H1 (cell line): ENCODE results near the gene SPC24. TPM values are rescaled to one million over a fixed set of nuclear protein-coding genes. Genes with fewer than 3 reads are reported as not detected.

Source experiments
- CTCF ChIA-PET: fragments of 300-600 bp; sonication (Branson Sonifier 250); formaldehyde crosslinking; loops from one replicate; lab custom pipeline; 2021; ENCODE audit not compliant: partially characterized antibody; lab: Charles Lee
- POLR2A ChIA-PET: fragments of 300-600 bp; sonication (Branson Sonifier 250); formaldehyde crosslinking; loops from one replicate; lab custom pipeline; 2021; ENCODE audit warnings: inconsistent platforms; ENCODE audit not compliant: partially characterized antibody; lab: Charles Lee
- DNase-seq, 2 experiments: peaks; one replicate each; pipeline versions ENCODE4 v3.0.0 to v3.0.0-alpha.2; 2010 to 2022; ENCODE audit warnings: low spot score in 2 of 2, low read depth in 1 of 2, mixed read lengths in 1 of 2
- FAIRE-seq: peaks from 2 replicates; lab custom pipeline; 2011; peaks lifted over from hg19 to GRCh38; lab: Jason Lieb, UNC
- H2AFZ ChIP-seq: 2 replicates; pipeline ENCODE4 v1.8.1; 2012; ENCODE audit warnings: low read length, inconsistent platforms
- H2AK5ac ChIP-seq: 2 replicates; pipeline ENCODE4 v1.6.1; 2013; ENCODE audit warnings: low read depth, low read length
- H2BK120ac ChIP-seq: replicated peaks from 2 replicates; pipeline ENCODE3; 2013; ENCODE audit warnings: low read depth, low read length, inconsistent platforms
- H2BK12ac ChIP-seq: 2 replicates; pipeline ENCODE4 v1.6.1; 2013; ENCODE audit warnings: low read depth, low read length
- H2BK15ac ChIP-seq: 2 replicates; pipeline ENCODE4 v1.6.1; 2013; ENCODE audit warnings: low read length
- H2BK20ac ChIP-seq: 2 replicates; pipeline ENCODE4 v1.6.1; 2013; ENCODE audit warnings: low read length
- H2BK5ac ChIP-seq: 2 replicates; pipeline ENCODE4 v1.6.1; 2013; ENCODE audit warnings: low read depth, low read length
- H3K14ac ChIP-seq: 2 replicates; pipeline ENCODE4 v1.6.1; 2013; ENCODE audit warnings: inconsistent platforms; ENCODE audit not compliant: insufficient read length
- H3K18ac ChIP-seq: 2 replicates; pipeline ENCODE4 v1.6.1; 2013; ENCODE audit warnings: low read length; ENCODE audit errors: extremely low read depth
- H3K23ac ChIP-seq: 2 replicates; pipeline ENCODE4 v1.6.1; 2013; ENCODE audit warnings: inconsistent platforms; ENCODE audit not compliant: insufficient read length
- H3K23me2 ChIP-seq: 2 replicates; pipeline ENCODE4 v1.6.1; 2013; ENCODE audit warnings: low read depth, low read length
- H3K27ac ChIP-seq: 2 replicates; pipeline ENCODE4 v1.6.1; 2011; ENCODE audit warnings: low read depth, low read length, inconsistent platforms
- H3K27me3 ChIP-seq, 4 experiments: replicated peaks in 1 of 4; 1 replicate in 1 of 4; 2 replicates in 3 of 4; pipeline versions ENCODE4 v1.6.1 to v1.8.1; 2011 to 2013; ENCODE audit warnings: low read length in 3 of 4, mild to moderate bottlenecking in 3 of 4, inconsistent platforms in 2 of 4, mixed read lengths in 2 of 4, moderate library complexity in 1 of 4; ENCODE audit not compliant: control insufficient read depth in 3 of 4, insufficient read depth in 3 of 4; ENCODE audit errors: extremely low read depth in 1 of 4
- H3K36me3 ChIP-seq, 4 experiments: 2 replicates each; pipeline versions ENCODE4 v1.6.1 to v1.8.1; 2011 to 2013; ENCODE audit warnings: mild to moderate bottlenecking in 4 of 4, low read length in 3 of 4, moderate library complexity in 2 of 4, control low read depth in 1 of 4, inconsistent platforms in 1 of 4; ENCODE audit not compliant: insufficient read depth in 4 of 4, control insufficient read depth in 2 of 4
- H3K4ac ChIP-seq: replicated peaks from 2 replicates; pipeline ENCODE3; 2013; ENCODE audit warnings: low read length, low read depth, mixed read lengths, inconsistent platforms; ENCODE audit not compliant: insufficient read length
- H3K4me1 ChIP-seq, 4 experiments: replicated peaks in 1 of 4; 1 replicate in 1 of 4; 2 replicates in 3 of 4; pipeline versions ENCODE4 v1.6.1 to v1.8.1; 2011 to 2013; ENCODE audit warnings: low read length in 3 of 4, inconsistent platforms in 2 of 4, mixed read lengths in 1 of 4; ENCODE audit not compliant: insufficient read depth in 4 of 4, control insufficient read depth in 3 of 4
- H3K4me2 ChIP-seq, 2 experiments: 2 replicates each; pipeline versions ENCODE4 v1.6.1 to v1.8.1; 2011 to 2013; ENCODE audit warnings: low read depth in 2 of 2, low read length in 2 of 2, control low read depth in 1 of 2, inconsistent platforms in 1 of 2, mild to moderate bottlenecking in 1 of 2; ENCODE audit not compliant: insufficient read depth in 1 of 2
- H3K4me3 ChIP-seq, 4 experiments: fragments of 200-600, 300-600 bp in 1 of 4; sonication (generic), shearing (Covaris generic), sonication (Bioruptor Twin) in 1 of 4; 2 replicates each; pipeline versions ENCODE4 v1.5.1 to v1.8.1; 2011 to 2016; ENCODE audit warnings: low read length in 4 of 4, low read depth in 3 of 4, control low read depth in 2 of 4, inconsistent platforms in 2 of 4, mild to moderate bottlenecking in 2 of 4, mixed read lengths in 1 of 4, moderate library complexity in 1 of 4; ENCODE audit not compliant: insufficient read depth in 2 of 4; ENCODE audit errors: extremely low read depth in 1 of 4
- H3K56ac ChIP-seq: replicated peaks from 2 replicates; pipeline ENCODE3; 2013; ENCODE audit warnings: low read depth, mild to moderate bottlenecking, mixed read lengths, low read length, inconsistent platforms; ENCODE audit not compliant: insufficient read length
- H3K79me1 ChIP-seq: 2 replicates; pipeline ENCODE4 v1.6.1; 2013; ENCODE audit warnings: low read depth, low read length, control low read depth
- H3K79me2 ChIP-seq, 2 experiments: 2 replicates each; pipeline versions ENCODE4 v1.6.1 to v1.8.1; 2012 to 2013; ENCODE audit warnings: low read length in 2 of 2, mild to moderate bottlenecking in 2 of 2, inconsistent platforms in 1 of 2; ENCODE audit not compliant: insufficient read depth in 2 of 2, control insufficient read depth in 1 of 2
- H3K9ac ChIP-seq, 4 experiments: replicated peaks in 1 of 4; 1 replicate in 1 of 4; 2 replicates in 3 of 4; pipeline versions ENCODE4 v1.6.1 to v1.8.1; 2011 to 2013; ENCODE audit warnings: low read depth in 3 of 4, low read length in 3 of 4, control low read depth in 2 of 4, mild to moderate bottlenecking in 2 of 4, moderate library complexity in 2 of 4, inconsistent platforms in 1 of 4; ENCODE audit errors: extremely low read depth in 1 of 4
- H3K9me3 ChIP-seq, 2 experiments: 2 replicates each; pipeline versions ENCODE4 v1.6.1 to v1.8.1; 2012 to 2013; ENCODE audit warnings: mild to moderate bottlenecking in 2 of 2, moderate library complexity in 2 of 2, control low read depth in 1 of 2, inconsistent platforms in 1 of 2, low read depth in 1 of 2, low read length in 1 of 2, mixed read lengths in 1 of 2; ENCODE audit not compliant: insufficient read depth in 2 of 2
- H4K20me1 ChIP-seq, 2 experiments: replicated peaks in 1 of 2; 2 replicates each; pipeline versions ENCODE3 to v1.8.1; 2011 to 2013; ENCODE audit warnings: inconsistent platforms in 2 of 2, low read length in 2 of 2, mild to moderate bottlenecking in 1 of 2; ENCODE audit not compliant: insufficient read depth in 2 of 2, control insufficient read depth in 1 of 2
- H4K5ac ChIP-seq: 2 replicates; pipeline ENCODE4 v1.6.1; 2013; ENCODE audit warnings: low read length, low read depth, mixed read lengths, inconsistent platforms; ENCODE audit not compliant: insufficient read length
- H4K8ac ChIP-seq: 2 replicates; pipeline ENCODE4 v1.8.0; 2013; ENCODE audit warnings: mild to moderate bottlenecking, moderate library complexity, low read length, inconsistent platforms; ENCODE audit not compliant: insufficient read depth; ENCODE audit errors: extremely low read depth
- H4K91ac ChIP-seq: replicated peaks from 2 replicates; pipeline ENCODE3; 2013; ENCODE audit warnings: low read length, mixed read lengths, inconsistent platforms; ENCODE audit not compliant: insufficient read length
- CHD2 ChIP-seq: IDR thresholded peaks from 2 replicates; pipeline ENCODE4 v1.6.1; 2012; ENCODE audit warnings: low read length, improper control_type of control experiment
- CTBP2 ChIP-seq: IDR thresholded peaks from 2 replicates; pipeline ENCODE4 v1.7.0; 2011; ENCODE audit warnings: borderline replicate concordance, mild to moderate bottlenecking, moderate library complexity, mixed read lengths, low read length; ENCODE audit not compliant: insufficient read depth, insufficient read length
- GABPA ChIP-seq: IDR thresholded peaks from 2 replicates; pipeline ENCODE4 v1.6.1; 2011; ENCODE audit warnings: mild to moderate bottlenecking, low read length, moderate library complexity, borderline replicate concordance; ENCODE audit not compliant: insufficient read depth
- POLR2A ChIP-seq, 2 experiments: IDR thresholded peaks; 1 replicate in 1 of 2; 2 replicates in 1 of 2; pipeline ENCODE4 v1.6.1; 2011; ENCODE audit warnings: low read depth in 2 of 2, low read length in 2 of 2, mild to moderate bottlenecking in 2 of 2; ENCODE audit errors: control extremely low read depth in 1 of 2
- SAP30 ChIP-seq: fragments of 300-600 bp; sonication (generic); IDR thresholded peaks from 2 replicates; pipeline ENCODE4 v1.7.1; 2012; ENCODE audit warnings: low read length, moderate library complexity, mild to moderate bottlenecking, inconsistent platforms; ENCODE audit not compliant: insufficient read depth, insufficient replicate concordance
- YY1 ChIP-seq: IDR thresholded peaks from 2 replicates; pipeline ENCODE4 v1.6.1; 2011; ENCODE audit warnings: low read depth, mild to moderate bottlenecking, low read length
- WGBS, 2 experiments: shearing (Covaris generic) in 1 of 2; methylation state at CpG; one replicate each; pipeline versions ENCODE4 v1.1.6 to v1.1.7; 2013 to 2015; ENCODE audit warnings: low lambda C conversion rate in 2 of 2, mixed read lengths in 2 of 2, inconsistent platforms in 1 of 2, low coverage in 1 of 2, missing lambda C conversion rate in 1 of 2; ENCODE audit not compliant: insufficient replicate concordance in 2 of 2, insufficient coverage in 1 of 2, insufficient read length in 1 of 2; ENCODE audit errors: extremely low coverage in 1 of 2, missing lambda C conversion rate in 1 of 2; 5-methylcytosine and 5-hydroxymethylcytosine counted together
- polyA plus RNA-seq, 7 experiments: library from polyadenylated mRNA; depleted of rRNA in 3 of 7; stranded (reverse) in 5 of 7; unstranded in 2 of 7; fragments of >200 nt in 5 of 7; fragments of 200-250 nt in 2 of 7; gene quantifications; 1 replicate in 5 of 7; 2 replicates in 1 of 7; 4 replicates in 1 of 7; pipeline versions ENCODE4 v1.2.1 to v1.2.3, GENCODE V29; 2011 to 2013; ENCODE audit warnings: missing spikeins in 2 of 7, mixed read lengths in 2 of 7
- total RNA-seq: library from RNA; stranded (reverse); fragmentation: NEBNext Ultra II Directional; extraction: Animal tissue kit (Norgen Biotek cat#: 25700); gene quantifications from 2 replicates; pipeline ENCODE4 v1.2.1, GENCODE V29; 2021

The SPC24 gene
- total and polyA plus RNA-seq, 2 of the 8 experiments (the other 6 are each of a cell fraction or from before 2014, with no cell fraction given): 17.7 to 42.4 TPM

DNA sequence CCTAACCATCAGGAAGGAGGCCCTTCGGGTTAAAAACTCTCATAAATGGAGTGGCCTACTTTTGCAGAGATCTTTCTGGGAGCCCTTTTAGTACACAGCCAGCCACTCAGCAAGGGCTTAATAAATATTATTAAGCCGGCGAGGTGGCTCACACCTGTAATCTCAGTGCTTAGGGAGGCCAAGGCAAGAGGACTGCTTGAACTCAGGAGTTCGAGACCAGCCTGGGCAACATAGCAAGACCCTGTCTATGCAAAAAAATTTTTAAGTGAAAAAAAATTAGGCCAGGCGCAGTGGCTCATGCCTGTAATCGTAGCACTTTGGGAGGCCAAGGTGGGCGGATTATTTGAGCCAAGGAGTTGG, 42.6 kb upstream of the SPC24 start:
- no peak overlapping the region for H2BK12ac ChIP-seq
- no peak overlapping the region for H4K8ac ChIP-seq
- H2AFZ ChIP-seq: no peak overlapping the region
- 87% methylated on average over 7 of the region's 7 CpGs; no CpG with 5 or more reads in 1 of the 2 experiments for WGBS, 2 experiments
- peak overlapping the region; percentile 54 to 79; a peak in 3 of 4 replicates for H3K4me2 ChIP-seq
- peaks cover 6% of the 10 kb centered on the region; the same call in 1 of the 2 replicates for H3K23me2 ChIP-seq
- no peak overlapping the region for H3K14ac ChIP-seq
- no peak overlapping the region for H3K4ac ChIP-seq
- H2BK15ac ChIP-seq: no peak overlapping the region
- TF ChIP-seq YY1 (no peak), GABPA (no peak), CHD2 (no peak), CTBP2 (no peak), SAP30 (no peak), POLR2A (IDR thresholded peaks at IDR 0.05; ENCODE audit: control extremely low read depth in 1 of 2, low read depth in 2 of 2, low read length in 2 of 2) (no peak)
- ChIA-PET POLR2A (interaction anchor here (0.7 to 2.0 kb wide), 6 partner anchors 9 to 105 kb away, joined by 3 to 4 read pairs (median 3); partner anchors contain the start of gene SPC24), CTCF (interaction anchor here (0.6 to 1.2 kb wide), 3 partner anchors 10 to 231 kb away, joined by 3 to 6 read pairs (median 3); no protein-coding TSS in a partner anchor)
- no peak overlapping the region for H4K91ac ChIP-seq
- H3K56ac ChIP-seq: no peak overlapping the region
- H3K18ac ChIP-seq: no peak overlapping the region
- H2BK5ac ChIP-seq: peak overlapping the region; percentile 30; the same call in 1 of the 2 replicates
- H3K9me3 ChIP-seq: no peaks in the 10 kb centered on the region
- no peak for FAIRE-seq
- H2AK5ac ChIP-seq: no peak overlapping the region
- peak overlapping the region; percentile 60 to 85 (median 81); a peak in 5 of 8 replicates for H3K4me3 ChIP-seq
- peaks cover 2 to 16% (median 7%) of the 10 kb centered on the region in 4 experiments; a peak in 5 of 8 replicates for H3K36me3 ChIP-seq
- peak overlapping the region; percentile 22 for H4K5ac ChIP-seq
- H3K79me2 ChIP-seq: no peaks in the 10 kb centered on the region
- H3K27me3 ChIP-seq: no peaks in the 10 kb centered on the region
- no peak overlapping the region for H3K9ac ChIP-seq
- H3K4me1 ChIP-seq: peaks cover 0 to 3% (median 2%) of the 10 kb centered on the region in 4 experiments; a peak in 4 of 7 replicates
- no peak overlapping the region; the same call in 1 of the 2 replicates for H3K27ac ChIP-seq
- no peaks in the 10 kb centered on the region for H4K20me1 ChIP-seq
- no peak for DNase-seq
- no peak overlapping the region for H3K23ac ChIP-seq
- H2BK20ac ChIP-seq: no peak overlapping the region
- H2BK120ac ChIP-seq: no peak overlapping the region
- no peaks in the 10 kb centered on the region; the same call in 1 of the 2 replicates for H3K79me1 ChIP-seq
